PC-3 (cell line): Measurements from ENCODE around the gene PEPD. TPM values are rescaled to one million over a fixed set of nuclear protein-coding genes. Genes with fewer than 3 reads are reported as not detected.

Source experiments
- ATAC-seq: fragments of 200-7000 bp; cut with Tn5 transposase; 2 replicates; pipeline ENCODE4 v1.9.1; 2020; ENCODE audit warnings: mild to moderate bottlenecking, moderate library complexity
- BruUV-seq: library from RNA; stranded (reverse); fragments of 400-500 nt; replicated peaks from 2 replicates; lab custom pipeline; 2021; lab: Mats Ljungman, UMichigan
- CTCF ChIA-PET: fragments of 300-600 bp; sonication (Branson Sonifier 250); formaldehyde crosslinking; loops from one replicate; lab custom pipeline; 2022; ENCODE audit warnings: antibody characterized with exemption; lab: Charles Lee
- POLR2A ChIA-PET: fragments of 300-600 bp; sonication (Branson Sonifier 250); formaldehyde crosslinking; loops from one replicate; lab custom pipeline; 2022; ENCODE audit warnings: antibody characterized with exemption; ENCODE audit not compliant: unreplicated experiment; lab: Charles Lee
- DNase-seq: peaks from one replicate; pipeline ENCODE4 v3.0.0-alpha.2; 2015
- H2AFZ ChIP-seq: fragments of 300-600 bp; sonication (generic); 2 replicates; pipeline ENCODE4 v1.6.0; 2016; ENCODE audit warnings: antibody characterized with exemption, low read length
- H3F3A ChIP-seq: fragments of 300-600 bp; sonication (generic); one replicate; pipeline ENCODE4 v1.6.0; 2017; ENCODE audit warnings: antibody characterized with exemption, low read length, control low read depth, mild to moderate bottlenecking; ENCODE audit not compliant: unreplicated experiment
- H3K27ac ChIP-seq: fragments of 300-600 bp; sonication (generic); 2 replicates; pipeline ENCODE4 v1.5.1; 2016; ENCODE audit warnings: mild to moderate bottlenecking, low read length
- H3K27me3 ChIP-seq: fragments of 300-600 bp; sonication (generic); 2 replicates; pipeline ENCODE4 v1.6.1; 2016; ENCODE audit warnings: low read length, mixed read lengths
- H3K36me3 ChIP-seq: fragments of 300-600 bp; sonication (generic); 2 replicates; pipeline ENCODE4 v1.6.1; 2016; ENCODE audit warnings: low read depth, mixed run types, low read length, mixed read lengths
- H3K4me1 ChIP-seq: fragments of 300-600 bp; sonication (generic); 2 replicates; pipeline ENCODE4 v1.5.1; 2016; ENCODE audit warnings: low read length; ENCODE audit not compliant: insufficient read depth
- H3K4me2 ChIP-seq: fragments of 300-600 bp; sonication (generic); 2 replicates; pipeline ENCODE4 v1.6.0; 2016; ENCODE audit warnings: low read length
- H3K4me3 ChIP-seq: fragments of 300-600 bp; sonication (generic); 2 replicates; pipeline ENCODE4 v1.5.1; 2016; ENCODE audit warnings: mild to moderate bottlenecking, low read length, mixed read lengths
- H3K79me2 ChIP-seq: fragments of 300-600 bp; sonication (generic); 2 replicates; pipeline ENCODE4 v1.6.1; 2017; ENCODE audit warnings: low read length, mixed read lengths
- H3K9ac ChIP-seq: fragments of 300-600 bp; sonication (generic); 2 replicates; pipeline ENCODE4 v1.6.0; 2016; ENCODE audit warnings: mild to moderate bottlenecking, low read length
- H3K9me2 ChIP-seq: fragments of 300-600 bp; sonication (generic); replicated peaks from 2 replicates; pipeline ENCODE4 v1.6.1; 2016; ENCODE audit warnings: mixed run types, low read length, mixed read lengths
- H3K9me3 ChIP-seq: fragments of 300-600 bp; sonication (generic); 2 replicates; pipeline ENCODE4 v1.6.1; 2016; ENCODE audit warnings: low read length, mixed read lengths
- H4K20me1 ChIP-seq: fragments of 300-600 bp; sonication (generic); 2 replicates; pipeline ENCODE4 v1.6.1; 2016; ENCODE audit warnings: low read length, mixed read lengths
- EZH2 ChIP-seq: fragments of 300-600 bp; sonication (generic); IDR thresholded peaks from one replicate; pipeline ENCODE4 v1.6.1; 2017; ENCODE audit warnings: antibody characterized with exemption, mild to moderate bottlenecking, low read length; ENCODE audit not compliant: unreplicated experiment
- EZH2phosphoT487 ChIP-seq: fragments of 300-600 bp; sonication (generic); IDR thresholded peaks from 2 replicates; pipeline ENCODE4 v1.6.1; 2018; ENCODE audit warnings: mild to moderate bottlenecking, antibody characterized with exemption, low read length, borderline replicate concordance
- intact Hi-C: fragments of 100-400 bp; cut with micrococcal nuclease; formaldehyde crosslinking; loops from 2 replicates; pipeline ENCODE4 v1.9.0; 2023
- total RNA-seq: library from RNA; depleted of rRNA; stranded (reverse); fragments of >200 nt; gene quantifications from 2 replicates; pipeline ENCODE4 v1.2.3, GENCODE V29; 2014
- TF ChIP-seq, protein P1 (sequence below): fragments of 300-600 bp; sonication (generic); conservative IDR thresholded peaks from 2 replicates; pipeline ENCODE4 v1.5.1; 2017; ENCODE audit warnings: antibody characterized with exemption, low read depth, mild to moderate bottlenecking, low read length

Gene PEPD
- total RNA-seq, 1 experiment from 2014 or later: 53.4 TPM

GRCh38 chr19:33508941-33509614, 12.5 kb downstream of the PEPD start:
- no peak overlapping the region for H2AFZ ChIP-seq
- POLR2A ChIA-PET: no interaction called here
- no peaks in the 10 kb centered on the region for H3K9me2 ChIP-seq
- no peaks in the 10 kb centered on the region for H3K79me2 ChIP-seq
- H3K4me2 ChIP-seq: no peak overlapping the region
- TF ChIP-seq, protein P1, sequence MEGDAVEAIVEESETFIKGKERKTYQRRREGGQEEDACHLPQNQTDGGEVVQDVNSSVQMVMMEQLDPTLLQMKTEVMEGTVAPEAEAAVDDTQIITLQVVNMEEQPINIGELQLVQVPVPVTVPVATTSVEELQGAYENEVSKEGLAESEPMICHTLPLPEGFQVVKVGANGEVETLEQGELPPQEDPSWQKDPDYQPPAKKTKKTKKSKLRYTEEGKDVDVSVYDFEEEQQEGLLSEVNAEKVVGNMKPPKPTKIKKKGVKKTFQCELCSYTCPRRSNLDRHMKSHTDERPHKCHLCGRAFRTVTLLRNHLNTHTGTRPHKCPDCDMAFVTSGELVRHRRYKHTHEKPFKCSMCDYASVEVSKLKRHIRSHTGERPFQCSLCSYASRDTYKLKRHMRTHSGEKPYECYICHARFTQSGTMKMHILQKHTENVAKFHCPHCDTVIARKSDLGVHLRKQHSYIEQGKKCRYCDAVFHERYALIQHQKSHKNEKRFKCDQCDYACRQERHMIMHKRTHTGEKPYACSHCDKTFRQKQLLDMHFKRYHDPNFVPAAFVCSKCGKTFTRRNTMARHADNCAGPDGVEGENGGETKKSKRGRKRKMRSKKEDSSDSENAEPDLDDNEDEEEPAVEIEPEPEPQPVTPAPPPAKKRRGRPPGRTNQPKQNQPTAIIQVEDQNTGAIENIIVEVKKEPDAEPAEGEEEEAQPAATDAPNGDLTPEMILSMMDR: no peak
- TF ChIP-seq EZH2phosphoT487: no peak
- ATAC-seq (no peak), DNase-seq (no peak)
- no peaks in the 10 kb centered on the region for H3K9me3 ChIP-seq
- no peaks in the 10 kb centered on the region for H3K36me3 ChIP-seq
- H4K20me1 ChIP-seq: no peaks in the 10 kb centered on the region
- intact Hi-C loops: no loop called here
- CTCF ChIA-PET: no interaction called here
- H3K27ac ChIP-seq: no peak overlapping the region
- no peaks in the 10 kb centered on the region for H3K27me3 ChIP-seq
- H3F3A ChIP-seq: no peaks in the 10 kb centered on the region
- BruUV-seq: no TSS peak
- H3K4me3 ChIP-seq: no peak overlapping the region
- no peak overlapping the region for H3K9ac ChIP-seq
- peaks cover 9% of the 10 kb centered on the region for H3K4me1 ChIP-seq

DNA sequence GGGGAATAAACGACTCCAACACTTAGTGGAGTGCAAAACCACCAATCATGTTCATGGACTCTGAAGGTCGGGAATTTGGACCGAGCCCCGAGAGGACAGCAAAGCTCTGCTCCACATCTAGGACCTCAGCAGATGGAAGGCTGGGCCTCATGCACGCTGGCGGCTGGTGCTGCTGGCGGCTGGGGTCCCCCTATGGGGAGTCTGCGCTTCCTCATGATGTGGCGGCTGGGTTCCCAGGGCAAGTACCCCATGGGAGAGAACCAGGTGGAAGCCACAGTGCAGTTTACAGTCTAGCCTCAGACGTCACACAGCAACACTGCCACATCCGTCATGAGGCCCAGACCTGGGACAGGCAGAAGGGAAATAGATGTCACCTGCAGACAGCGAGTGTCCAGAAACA, 13.2 kb downstream of the PEPD start:
- ChIA-PET CTCF (no interaction called here), POLR2A (no interaction called here)
- Histone ChIP-seq H3K79me2 (no peaks in the 10 kb centered on the region), H3F3A (no peaks in the 10 kb centered on the region), H3K36me3 (no peaks in the 10 kb centered on the region), H3K27ac (no peak overlapping the region), H3K9me3 (no peaks in the 10 kb centered on the region), H2AFZ (no peak overlapping the region), H4K20me1 (no peaks in the 10 kb centered on the region), H3K4me2 (no peak overlapping the region), H3K4me3 (no peak overlapping the region), H3K9me2 (no peaks in the 10 kb centered on the region), H3K27me3 (no peaks in the 10 kb centered on the region), H3K4me1 (peaks cover 9% of the 10 kb centered on the region), H3K9ac (no peak overlapping the region)
- intact Hi-C loops: no loop called here
- no TSS peak for BruUV-seq
- no peak for ATAC-seq
- TF ChIP-seq EZH2 (no peak), EZH2phosphoT487 (no peak)
- TF ChIP-seq, protein P1: no peak
- no peak for DNase-seq

GRCh38 chr19:33508009-33508408, 13.6 kb downstream of the PEPD start:
- peaks cover 9% of the 10 kb centered on the region for H3K4me1 ChIP-seq
- intact Hi-C loops: no loop called here
- H3F3A ChIP-seq: no peaks in the 10 kb centered on the region
- ATAC-seq (no peak), DNase-seq (no peak)
- CTCF ChIA-PET: no interaction called here
- no peak overlapping the region for H3K4me3 ChIP-seq
- no peaks in the 10 kb centered on the region for H4K20me1 ChIP-seq
- H3K27ac ChIP-seq: peak overlapping the region; percentile 39; the same call in 1 of the 2 replicates
- no peaks in the 10 kb centered on the region for H3K9me3 ChIP-seq
- H3K36me3 ChIP-seq: no peaks in the 10 kb centered on the region
- POLR2A ChIA-PET: no interaction called here
- no peaks in the 10 kb centered on the region for H3K79me2 ChIP-seq
- H2AFZ ChIP-seq: no peak overlapping the region
- no peaks in the 10 kb centered on the region for H3K27me3 ChIP-seq
- H3K9me2 ChIP-seq: no peaks in the 10 kb centered on the region
- TF ChIP-seq EZH2phosphoT487 (no peak), EZH2 (no peak)
- TF ChIP-seq, protein P1: no peak
- no peak overlapping the region for H3K9ac ChIP-seq
- BruUV-seq: no TSS peak
- H3K4me2 ChIP-seq: no peak overlapping the region
